B cell (primary cell): Measurements from ENCODE around the gene KAT2A. TPM values are rescaled to one million over a fixed set of nuclear protein-coding genes. Genes with fewer than 3 reads are reported as not detected.

Experiments used
- ATAC-seq: fragments of 200-7000 bp; cut with Tn5 transposase; one replicate; pipeline ENCODE4 v1.10.0; 2021; ENCODE audit warnings: low read depth, mild to moderate bottlenecking, moderate number of reproducible peaks, moderate library complexity
- CTCF ChIA-PET: fragments of 350-600 bp; sonication (Branson Sonifier 250); formaldehyde crosslinking; loops from one replicate; lab custom pipeline; 2021; ENCODE audit warnings: antibody characterized with exemption, inconsistent platforms; lab: Charles Lee
- POLR2A ChIA-PET: fragments of 350-600 bp; sonication (Branson Sonifier 250); formaldehyde crosslinking; loops from one replicate; lab custom pipeline; 2021; ENCODE audit warnings: antibody characterized with exemption; lab: Charles Lee
- DNase-seq: peaks from one replicate; pipeline ENCODE4 v3.0.0; 2013
- H2AFZ ChIP-seq: 2 replicates; pipeline ENCODE4 v1.6.1; 2012; ENCODE audit warnings: mild to moderate bottlenecking, low read depth, low read length; ENCODE audit not compliant: insufficient read depth, poor library complexity, severe bottlenecking
- H3K27ac ChIP-seq, 2 donors: 1 replicate in 1 of 2; 2 replicates in 1 of 2; pipeline ENCODE4 v1.5.1; 2012 to 2013; ENCODE audit warnings: low read length in 2 of 2, mild to moderate bottlenecking in 2 of 2, moderate library complexity in 1 of 2
- H3K27me3 ChIP-seq, 4 experiments: fragments of 200-600 bp in 1 of 4; sonication (generic) in 1 of 4; replicated peaks in 1 of 4; 1 replicate in 2 of 4; 2 replicates in 2 of 4; pipeline versions ENCODE4 v1.6.1 to v1.7.0; 2013 to 2016; ENCODE audit warnings: low read length in 3 of 4, mild to moderate bottlenecking in 2 of 4, mixed read lengths in 1 of 4, moderate library complexity in 1 of 4; ENCODE audit not compliant: insufficient read depth in 4 of 4, control insufficient read depth in 3 of 4; ENCODE audit errors: control extremely low read depth in 1 of 4
- H3K36me3 ChIP-seq, 2 experiments: replicated peaks in 1 of 2; 1 replicate in 1 of 2; 2 replicates in 1 of 2; pipeline versions ENCODE4 v1.6.1 to v1.7.1; 2013; ENCODE audit warnings: low read length in 1 of 2; ENCODE audit not compliant: insufficient read depth in 2 of 2, control insufficient read depth in 1 of 2; ENCODE audit errors: control extremely low read depth in 1 of 2, extremely low read depth in 1 of 2
- H3K4me1 ChIP-seq, 2 donors: fragments of 200-600 bp in 1 of 2; sonication (generic) in 1 of 2; 1 replicate in 1 of 2; 2 replicates in 1 of 2; pipeline versions ENCODE4 v1.5.1 to v1.6.1; 2013 to 2017; ENCODE audit warnings: low read length in 2 of 2; ENCODE audit not compliant: control insufficient read depth in 2 of 2, insufficient read depth in 2 of 2
- H3K4me2 ChIP-seq: replicated peaks from 2 replicates; pipeline ENCODE3; 2012; ENCODE audit warnings: mild to moderate bottlenecking, low read depth, low read length; ENCODE audit not compliant: poor library complexity, severe bottlenecking
- H3K4me3 ChIP-seq, 5 experiments: fragments of 200-600 bp in 1 of 5; sonication (generic) in 1 of 5; 1 replicate in 3 of 5; 2 replicates in 2 of 5; pipeline versions ENCODE4 v1.5.1 to v1.7.0; 2011 to 2016; ENCODE audit warnings: low read length in 4 of 5, mild to moderate bottlenecking in 4 of 5, low read depth in 2 of 5, control low read depth in 1 of 5, moderate library complexity in 1 of 5; ENCODE audit not compliant: insufficient read depth in 1 of 5; ENCODE audit errors: control extremely low read depth in 1 of 5, extremely low read depth in 1 of 5
- H3K79me2 ChIP-seq: fragments of 200-600 bp; sonication (generic); one replicate; pipeline ENCODE4 v1.6.0; 2016; ENCODE audit warnings: low read length; ENCODE audit not compliant: control insufficient read depth, insufficient read depth
- H3K9ac ChIP-seq: fragments of 200-600 bp; sonication (generic); 2 replicates; pipeline ENCODE4 v1.6.1; 2017; ENCODE audit warnings: mild to moderate bottlenecking, low read length, moderate library complexity
- H3K9me3 ChIP-seq, 3 donors: one replicate each; pipeline versions ENCODE4 v1.6.1 to v1.7.1; 2013; ENCODE audit warnings: low read length in 2 of 3; ENCODE audit not compliant: control insufficient read depth in 2 of 3, insufficient read depth in 1 of 3; ENCODE audit errors: control extremely low read depth in 1 of 3
- H4K20me1 ChIP-seq: 2 replicates; pipeline ENCODE4 v1.6.0; 2012; ENCODE audit warnings: mild to moderate bottlenecking, low read length; ENCODE audit not compliant: insufficient read depth, control insufficient read depth, poor library complexity, severe bottlenecking
- H3K27ac Mint-ChIP-seq: one replicate; pipeline ENCODE4 v1.8.0; 2021; ENCODE audit warnings: mixed read lengths
- H3K27me3 Mint-ChIP-seq: one replicate; pipeline ENCODE4 v1.8.0; 2021; ENCODE audit warnings: mixed read lengths
- H3K4me1 Mint-ChIP-seq: one replicate; pipeline ENCODE4 v1.8.0; 2021; ENCODE audit warnings: mixed read lengths
- H3K4me3 Mint-ChIP-seq: one replicate; pipeline ENCODE4 v1.8.0; 2021; ENCODE audit warnings: mixed read lengths
- H3K9me3 Mint-ChIP-seq: one replicate; pipeline ENCODE4 v1.8.0; 2022; ENCODE audit warnings: mixed read lengths; ENCODE audit not compliant: insufficient read depth
- EZH2 ChIP-seq: IDR thresholded peaks from 2 replicates; pipeline ENCODE4 v1.6.1; 2012; ENCODE audit warnings: borderline replicate concordance, low read depth, mild to moderate bottlenecking, moderate library complexity, low read length; ENCODE audit not compliant: insufficient read depth, poor library complexity, severe bottlenecking
- WGBS: methylation state at CpG from one replicate; pipeline ENCODE4 v1.1.5; 2013; ENCODE audit warnings: missing lambda C conversion rate; ENCODE audit not compliant: insufficient coverage; 5-methylcytosine and 5-hydroxymethylcytosine counted together
- intact Hi-C: fragments of 100-400 bp; cut with micrococcal nuclease; formaldehyde crosslinking; loops from one replicate; pipeline ENCODE4 v1.10.0; 2022
- polyA plus RNA-seq: library from polyadenylated mRNA; depleted of rRNA; stranded (reverse); fragments of >200 nt; gene quantifications from 2 replicates; pipeline ENCODE4 v1.2.3, GENCODE V29; 2012
- total RNA-seq, 2 donors: library from RNA; stranded (reverse); fragments of 120-200 nt in 1 of 2; gene quantifications; 1 replicate in 1 of 2; 2 replicates in 1 of 2; pipeline versions ENCODE4 v1.2.3 to v1.2.4, GENCODE V29; 2013 to 2022
- TF ChIP-seq, protein P1 (sequence below): fragments of 200-600 bp; IDR thresholded peaks from one replicate; pipeline ENCODE4 v1.8.0; 2022; ENCODE audit warnings: antibody characterized with exemption, mild to moderate bottlenecking

KAT2A gene
- total and polyA plus RNA-seq, 2 donors (not counting 1 experiment from before 2014, with no cell fraction given), result 66.3 to 155 TPM

DNA sequence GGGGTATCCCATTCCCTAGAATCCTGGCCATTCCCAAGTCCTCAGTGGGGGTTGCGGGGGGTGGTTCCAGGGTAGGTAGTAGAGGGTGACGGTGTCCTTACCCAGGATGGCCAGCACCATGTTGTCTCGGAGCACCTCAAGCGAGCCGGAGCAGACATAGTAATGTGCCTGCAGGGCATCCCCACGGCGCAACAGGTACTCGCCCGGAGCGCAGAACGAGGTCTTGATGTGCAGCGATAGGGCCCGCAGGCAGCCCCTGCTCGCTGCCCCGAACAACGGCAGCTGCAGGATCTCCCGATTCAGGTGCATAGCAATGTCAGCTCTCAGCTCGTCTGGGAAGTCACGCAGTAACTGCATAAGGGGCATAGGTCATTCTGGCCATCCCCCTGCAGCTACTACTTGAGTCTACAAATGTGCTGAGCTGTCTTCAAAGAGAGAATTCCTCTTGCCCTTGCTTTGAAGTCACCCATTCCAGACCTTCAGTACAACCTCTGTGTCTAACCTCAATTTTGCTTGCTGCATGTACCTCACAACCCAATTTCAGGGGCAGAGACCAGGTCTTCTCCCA, 45.1 kb upstream of the KAT2A start:
- H3K4me1 ChIP-seq, result no peaks in the 10 kb centered on the region
- H3K4me2 ChIP-seq, result no peak overlapping the region
- H3K4me3 Mint-ChIP-seq, result no peak overlapping the region
- H3K9me3 ChIP-seq, result no peaks in the 10 kb centered on the region
- CTCF ChIA-PET, result interaction anchor here (0.8 kb wide), 1 partner anchor 17 kb away, joined by 3 read pairs; no protein-coding TSS in a partner anchor
- DNase-seq, result no peak
- no peak overlapping the region for H3K27ac ChIP-seq
- H3K27me3 ChIP-seq, result no peaks in the 10 kb centered on the region
- no peaks in the 10 kb centered on the region for H4K20me1 ChIP-seq
- H3K4me1 Mint-ChIP-seq, result peaks cover 4% of the 10 kb centered on the region
- no peaks in the 10 kb centered on the region for H3K79me2 ChIP-seq
- no peak overlapping the region for H2AFZ ChIP-seq
- no peaks in the 10 kb centered on the region for H3K36me3 ChIP-seq
- no peak for ATAC-seq
- H3K9me3 Mint-ChIP-seq, result no peaks in the 10 kb centered on the region
- H3K27ac Mint-ChIP-seq, result no peak overlapping the region
- TF ChIP-seq, protein P1, sequence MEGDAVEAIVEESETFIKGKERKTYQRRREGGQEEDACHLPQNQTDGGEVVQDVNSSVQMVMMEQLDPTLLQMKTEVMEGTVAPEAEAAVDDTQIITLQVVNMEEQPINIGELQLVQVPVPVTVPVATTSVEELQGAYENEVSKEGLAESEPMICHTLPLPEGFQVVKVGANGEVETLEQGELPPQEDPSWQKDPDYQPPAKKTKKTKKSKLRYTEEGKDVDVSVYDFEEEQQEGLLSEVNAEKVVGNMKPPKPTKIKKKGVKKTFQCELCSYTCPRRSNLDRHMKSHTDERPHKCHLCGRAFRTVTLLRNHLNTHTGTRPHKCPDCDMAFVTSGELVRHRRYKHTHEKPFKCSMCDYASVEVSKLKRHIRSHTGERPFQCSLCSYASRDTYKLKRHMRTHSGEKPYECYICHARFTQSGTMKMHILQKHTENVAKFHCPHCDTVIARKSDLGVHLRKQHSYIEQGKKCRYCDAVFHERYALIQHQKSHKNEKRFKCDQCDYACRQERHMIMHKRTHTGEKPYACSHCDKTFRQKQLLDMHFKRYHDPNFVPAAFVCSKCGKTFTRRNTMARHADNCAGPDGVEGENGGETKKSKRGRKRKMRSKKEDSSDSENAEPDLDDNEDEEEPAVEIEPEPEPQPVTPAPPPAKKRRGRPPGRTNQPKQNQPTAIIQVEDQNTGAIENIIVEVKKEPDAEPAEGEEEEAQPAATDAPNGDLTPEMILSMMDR, result no peak
- no peak for TF ChIP-seq EZH2
- no peaks in the 10 kb centered on the region for H3K27me3 Mint-ChIP-seq
- H3K9ac ChIP-seq, result no peak overlapping the region
- H3K4me3 ChIP-seq, result no peak overlapping the region
- WGBS, result 98% methylated on average over 19 of the region's 19 CpGs
- intact Hi-C loops, result no loop called here
- POLR2A ChIA-PET, result no interaction called here

DNA sequence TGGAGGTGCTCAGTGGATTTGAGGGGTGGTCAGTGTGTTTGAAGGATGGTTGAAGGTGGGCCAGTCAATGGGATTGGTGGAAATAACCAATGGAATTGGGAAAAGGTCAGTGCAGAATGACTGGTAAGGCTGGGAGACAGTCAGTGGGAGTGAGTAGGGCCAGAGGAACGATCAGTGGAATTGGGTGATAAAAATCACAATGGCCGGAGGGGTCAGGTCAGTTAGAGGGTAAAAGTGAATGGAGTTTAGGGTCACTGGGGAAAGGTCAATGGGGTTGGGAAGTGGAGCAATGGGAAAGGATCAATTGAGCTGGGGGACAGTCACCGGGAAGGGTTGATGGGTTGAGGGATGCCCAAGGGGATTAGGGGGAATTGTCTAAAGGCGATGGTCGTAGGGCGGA, 44.6 kb upstream of the KAT2A start:
- TF ChIP-seq, protein P1, result no peak
- TF ChIP-seq EZH2, result no peak
- H2AFZ ChIP-seq, result no peak overlapping the region
- H3K4me3 Mint-ChIP-seq, result no peak overlapping the region
- no peak overlapping the region for H3K9ac ChIP-seq
- peaks cover 4% of the 10 kb centered on the region for H3K4me1 Mint-ChIP-seq
- no peaks in the 10 kb centered on the region for H3K79me2 ChIP-seq
- POLR2A ChIA-PET, result no interaction called here
- ATAC-seq, result no peak
- H3K27ac ChIP-seq, result no peak overlapping the region
- 98% methylated on average over 6 of the region's 6 CpGs for WGBS
- no peak overlapping the region for H3K27ac Mint-ChIP-seq
- no peaks in the 10 kb centered on the region for H3K27me3 Mint-ChIP-seq
- no peak for DNase-seq
- no peaks in the 10 kb centered on the region for H3K9me3 ChIP-seq
- no peaks in the 10 kb centered on the region for H3K4me1 ChIP-seq
- no peaks in the 10 kb centered on the region for H3K27me3 ChIP-seq
- H3K4me2 ChIP-seq, result no peak overlapping the region
- intact Hi-C loops, result no loop called here
- CTCF ChIA-PET, result interaction anchor here (0.8 kb wide), 1 partner anchor 18 kb away, joined by 3 read pairs; no protein-coding TSS in a partner anchor
- no peaks in the 10 kb centered on the region for H3K9me3 Mint-ChIP-seq
- no peaks in the 10 kb centered on the region for H3K36me3 ChIP-seq
- no peak overlapping the region for H3K4me3 ChIP-seq
- H4K20me1 ChIP-seq, result no peaks in the 10 kb centered on the region
